ENCODE measurements around the gene NAXD. TPM values are rescaled to one million over a fixed set of nuclear protein-coding genes. Genes with fewer than 3 reads are reported as not detected.

NAXD gene
- total RNA-seq, 1 experiment from 2014 or later = 32.1 TPM

GRCh38 chr13:110640591-110641029 lies 25.3 kb downstream of the NAXD start:
- ChIA-PET CTCF (no interaction called here), POLR2A (no interaction called here)

More at GRCh38 chr13:110640591-110641029, 25.3 kb downstream of the NAXD start:
- DNase-seq (ENCODE audit: low read depth, low spot score) = no peak
- Histone ChIP-seq H3K4me1 (ENCODE audit: control insufficient read depth in 1 of 2, insufficient read depth in 2 of 2, low read length in 2 of 2) (no peaks in the 10 kb centered on the region), H3K4me3 (replicated peaks in 1 of 2; ENCODE audit: low read depth in 1 of 2, low read length in 2 of 2) (no peak overlapping the region), H3K4me2 (ENCODE audit: low read length) (no peak overlapping the region), H3K36me3 (ENCODE audit: control insufficient read depth in 1 of 2, insufficient read depth in 2 of 2, low read length in 2 of 2) (peaks cover 20 to 39% of the 10 kb centered on the region in 2 experiments; a peak in 3 of 4 replicates), H2AFZ (ENCODE audit: low read depth, low read length, poor library complexity, severe bottlenecking) (no peak overlapping the region), H3K27ac (ENCODE audit: low read depth, low read length) (no peak overlapping the region), H3K9ac (ENCODE audit: low read length) (no peak overlapping the region), H3K27me3 (ENCODE audit: insufficient read depth, low read length) (no peaks in the 10 kb centered on the region), H3K9me3 (ENCODE audit: control insufficient read depth in 1 of 2, insufficient read depth in 1 of 2, low read depth in 1 of 2, low read length in 2 of 2) (no peaks in the 10 kb centered on the region), H3K9me2 (ENCODE audit: insufficient read depth) (no peaks in the 10 kb centered on the region), H3K79me2 (ENCODE audit: insufficient read depth, low read length) (peaks cover 2% of the 10 kb centered on the region; the same call in 1 of the 2 replicates), H4K20me1 (ENCODE audit: insufficient read depth) (no peaks in the 10 kb centered on the region)
- RAD21 ChIA-PET (ENCODE audit: low non-redundant PET in 1 of 2, low total read pairs in 2 of 2, uncharacterized antibody in 2 of 2, unreplicated experiment in 2 of 2) = no interaction called here
- ATAC-seq = no peak
- BruUV-seq (replicated peaks) = no TSS peak
- intact Hi-C loops (cut with micrococcal nuclease) = no loop called here
- TF ChIP-seq EZH2 (IDR thresholded peaks at IDR 0.05) (no peak), YY1 (IDR thresholded peaks at IDR 0.05; ENCODE audit: extremely low read depth, insufficient replicate concordance, low read depth, low read length) (no peak), ZFX (IDR thresholded peaks at IDR 0.05) (no peak), POLR2A (IDR thresholded peaks at IDR 0.05; ENCODE audit: borderline replicate concordance, extremely low read depth, insufficient read depth, insufficient read length) (no peak), FOSL1 (IDR thresholded peaks at IDR 0.05; ENCODE audit: low read depth) (no peak), POLR2AphosphoS5 (IDR thresholded peaks at IDR 0.05; ENCODE audit: low read depth, low read length) (no peak), RAD21 (IDR thresholded peaks at IDR 0.05; ENCODE audit: low read depth) (no peak), CTCF (IDR thresholded peaks at IDR 0.05 in 2 of 3, conservative IDR thresholded peaks at IDR 0.05 in 1 of 3; ENCODE audit: borderline replicate concordance in 1 of 3, insufficient read depth in 1 of 3, low read depth in 2 of 3, low read length in 2 of 3) (no peak), REST (IDR thresholded peaks at IDR 0.05; ENCODE audit: low read depth) (no peak), ELF1 (IDR thresholded peaks at IDR 0.05; ENCODE audit: borderline replicate concordance, low read depth) (no peak), ZNF274 (IDR thresholded peaks at IDR 0.05; ENCODE audit: low read depth, low read length) (no peak), SP1 (IDR thresholded peaks at IDR 0.05; ENCODE audit: low read depth) (no peak), ATF3 (IDR thresholded peaks at IDR 0.05) (no peak), EZH2phosphoT487 (IDR thresholded peaks at IDR 0.05; ENCODE audit: borderline replicate concordance) (no peak), EGR1 (IDR thresholded peaks at IDR 0.05; ENCODE audit: low read depth) (no peak)

Data from HCT116 (cell line).